Type B pancreatic cell (in vitro differentiated cells): ENCODE data around the gene CD40LG. TPM values are rescaled to one million over a fixed set of nuclear protein-coding genes. Genes with fewer than 3 reads are reported as not detected.

Experiments
- DNase-seq: peaks from one replicate; pipeline ENCODE4 v3.0.0; 2021; ENCODE audit warnings: mixed read lengths; ENCODE audit not compliant: unreplicated experiment; ENCODE audit errors: extremely low spot score
- H3K27ac Mint-ChIP-seq: 2 replicates; pipeline ENCODE4 v1.8.0; 2021; ENCODE audit warnings: mild to moderate bottlenecking, mixed read lengths
- H3K27me3 Mint-ChIP-seq: 2 replicates; pipeline ENCODE4 v1.8.0; 2021; ENCODE audit warnings: mixed read lengths
- H3K36me3 Mint-ChIP-seq: 2 replicates; pipeline ENCODE4 v1.8.0; 2021; ENCODE audit warnings: mixed read lengths
- H3K4me1 Mint-ChIP-seq: one replicate; pipeline ENCODE4 v1.8.0; 2021; ENCODE audit warnings: mixed read lengths; ENCODE audit not compliant: unreplicated experiment
- H3K4me3 Mint-ChIP-seq: 2 replicates; pipeline ENCODE4 v1.8.0; 2021; ENCODE audit warnings: mild to moderate bottlenecking, mixed read lengths
- H3K9me3 Mint-ChIP-seq: 2 replicates; pipeline ENCODE4 v1.8.0; 2021; ENCODE audit warnings: mixed read lengths
- CTCF ChIP-seq: fragments of 200-600 bp; sonication (generic); conservative IDR thresholded peaks from 2 replicates; pipeline ENCODE4 v1.5.0; 2021; ENCODE audit warnings: antibody characterized with exemption, mild to moderate bottlenecking
- total RNA-seq: library from RNA; stranded (reverse); gene quantifications from 2 replicates; pipeline ENCODE4 v1.2.1, GENCODE V29; 2021; ENCODE audit warnings: low replicate concordance

CD40LG gene
- total RNA-seq, 1 donor from 2014 or later = not detected

- no peak overlapping the region for H3K4me3 Mint-ChIP-seq
- no peaks in the 10 kb centered on the region for H3K36me3 Mint-ChIP-seq
- no peaks in the 10 kb centered on the region for H3K4me1 Mint-ChIP-seq
- DNase-seq = no peak
- no peaks in the 10 kb centered on the region for H3K9me3 Mint-ChIP-seq
- no peak for TF ChIP-seq CTCF
- no peaks in the 10 kb centered on the region for H3K27me3 Mint-ChIP-seq
- no peak overlapping the region for H3K27ac Mint-ChIP-seq
Measured at GRCh38 chrX:136650811-136651210, 2.9 kb downstream of the CD40LG start.

DNA sequence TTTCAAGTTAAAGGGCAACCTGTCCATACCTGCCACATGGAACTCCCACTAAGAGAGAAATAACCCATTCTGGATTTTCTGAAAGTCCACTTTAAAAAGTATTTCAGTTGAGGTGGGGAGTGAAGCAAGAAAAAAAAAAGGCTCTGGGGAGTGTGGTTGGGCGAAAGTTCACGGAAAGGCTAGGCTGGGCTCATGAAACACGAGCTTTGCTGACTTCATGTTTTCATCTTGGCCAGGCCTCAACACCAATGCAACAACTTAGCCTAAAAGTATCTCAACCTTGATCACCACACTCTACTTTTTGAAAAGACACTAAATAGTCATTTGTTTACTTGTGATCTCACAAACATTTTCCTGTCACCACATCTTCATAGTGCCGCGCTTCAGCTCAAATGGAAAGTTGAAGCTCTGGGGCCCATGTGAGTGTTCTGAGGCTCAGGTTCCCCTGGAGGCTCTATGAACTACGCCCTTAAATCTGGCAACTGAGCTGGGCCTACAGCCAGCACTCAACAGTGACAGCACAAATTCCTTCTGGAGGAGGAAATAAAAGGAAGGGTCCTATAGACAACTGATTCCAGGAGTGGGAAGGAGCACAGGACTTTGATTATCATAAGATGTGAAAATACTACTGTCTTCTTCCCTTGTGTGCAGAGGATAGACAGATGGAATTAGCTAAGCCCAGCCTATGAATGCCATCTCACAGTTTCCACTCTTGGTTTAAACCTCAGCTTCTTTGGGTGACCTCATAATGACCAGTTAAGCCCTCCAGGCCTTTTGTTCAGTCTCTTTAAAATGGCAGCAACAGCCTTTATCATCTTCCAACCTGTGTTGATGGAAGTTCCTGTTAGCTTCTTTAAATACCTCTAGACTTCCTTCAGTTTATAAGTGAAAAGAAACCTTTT, 5.1 kb downstream of the CD40LG start:
- no peaks in the 10 kb centered on the region for H3K9me3 Mint-ChIP-seq
- no peak for DNase-seq
- TF ChIP-seq CTCF = no peak
- H3K36me3 Mint-ChIP-seq = no peaks in the 10 kb centered on the region
- H3K4me3 Mint-ChIP-seq = no peak overlapping the region
- H3K27ac Mint-ChIP-seq = no peak overlapping the region
- no peaks in the 10 kb centered on the region for H3K27me3 Mint-ChIP-seq
- H3K4me1 Mint-ChIP-seq = no peaks in the 10 kb centered on the region

DNA sequence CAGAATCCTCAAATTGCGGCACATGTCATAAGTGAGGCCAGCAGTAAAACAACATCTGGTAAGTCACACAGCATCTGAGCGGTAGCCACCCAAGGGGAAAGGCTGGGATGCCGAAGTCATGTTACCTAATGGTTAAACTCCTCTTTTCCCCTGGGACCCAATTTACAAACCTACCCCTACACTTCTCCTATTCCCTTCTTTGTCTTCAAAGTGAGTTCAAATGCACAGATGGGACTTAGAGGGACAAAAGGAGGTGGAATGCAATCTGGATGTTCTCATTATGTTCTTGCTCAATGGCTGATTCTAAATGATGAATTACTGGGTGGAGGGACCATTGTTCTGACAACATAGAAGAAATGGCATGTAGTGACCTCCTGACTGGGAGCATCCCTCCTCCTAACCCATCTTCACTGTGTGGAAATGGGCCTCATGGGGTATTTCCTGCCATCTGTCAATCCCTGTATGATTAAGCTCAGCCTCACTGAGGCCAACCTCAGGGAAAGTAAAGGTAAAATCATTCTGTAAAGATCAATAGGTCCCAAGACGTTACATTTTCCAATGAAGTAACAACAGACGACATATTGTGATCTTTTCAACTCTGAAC, 8.5 kb downstream of the CD40LG start:
- Mint-ChIP-seq H3K36me3 (no peaks in the 10 kb centered on the region), H3K27me3 (no peaks in the 10 kb centered on the region), H3K9me3 (no peaks in the 10 kb centered on the region), H3K27ac (no peak overlapping the region), H3K4me1 (no peaks in the 10 kb centered on the region), H3K4me3 (no peak overlapping the region)
- TF ChIP-seq CTCF = no peak
- DNase-seq = no peak

- Mint-ChIP-seq H3K27ac (no peak overlapping the region), H3K36me3 (no peaks in the 10 kb centered on the region), H3K9me3 (no peaks in the 10 kb centered on the region), H3K4me1 (no peaks in the 10 kb centered on the region), H3K27me3 (no peaks in the 10 kb centered on the region), H3K4me3 (no peak overlapping the region)
- TF ChIP-seq CTCF = no peak
- no peak for DNase-seq
Measured at GRCh38 chrX:136658151-136658550, 10.2 kb downstream of the CD40LG start.

DNA sequence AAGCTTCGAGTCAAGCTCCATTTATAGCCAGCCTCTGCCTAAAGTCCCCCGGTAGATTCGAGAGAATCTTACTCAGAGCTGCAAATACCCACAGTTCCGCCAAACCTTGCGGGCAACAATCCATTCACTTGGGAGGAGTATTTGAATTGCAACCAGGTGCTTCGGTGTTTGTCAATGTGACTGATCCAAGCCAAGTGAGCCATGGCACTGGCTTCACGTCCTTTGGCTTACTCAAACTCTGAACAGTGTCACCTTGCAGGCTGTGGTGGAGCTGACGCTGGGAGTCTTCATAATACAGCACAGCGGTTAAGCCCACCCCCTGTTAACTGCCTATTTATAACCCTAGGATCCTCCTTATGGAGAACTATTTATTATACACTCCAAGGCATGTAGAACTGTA, 11.2 kb downstream of the CD40LG start:
- H3K27me3 Mint-ChIP-seq = no peaks in the 10 kb centered on the region
- H3K4me3 Mint-ChIP-seq = no peak overlapping the region
- H3K36me3 Mint-ChIP-seq = no peaks in the 10 kb centered on the region
- no peaks in the 10 kb centered on the region for H3K4me1 Mint-ChIP-seq
- no peak overlapping the region for H3K27ac Mint-ChIP-seq
- no peak for DNase-seq
- no peak for TF ChIP-seq CTCF
- H3K9me3 Mint-ChIP-seq = peaks cover 5% of the 10 kb centered on the region
